ENCODE data around the gene MMRN2. TPM values are rescaled to one million over a fixed set of nuclear protein-coding genes. Genes with fewer than 3 reads are reported as not detected.

Gene MMRN2
- total RNA-seq, 1 experiment from 2014 or later, result 0.64 TPM

DNA sequence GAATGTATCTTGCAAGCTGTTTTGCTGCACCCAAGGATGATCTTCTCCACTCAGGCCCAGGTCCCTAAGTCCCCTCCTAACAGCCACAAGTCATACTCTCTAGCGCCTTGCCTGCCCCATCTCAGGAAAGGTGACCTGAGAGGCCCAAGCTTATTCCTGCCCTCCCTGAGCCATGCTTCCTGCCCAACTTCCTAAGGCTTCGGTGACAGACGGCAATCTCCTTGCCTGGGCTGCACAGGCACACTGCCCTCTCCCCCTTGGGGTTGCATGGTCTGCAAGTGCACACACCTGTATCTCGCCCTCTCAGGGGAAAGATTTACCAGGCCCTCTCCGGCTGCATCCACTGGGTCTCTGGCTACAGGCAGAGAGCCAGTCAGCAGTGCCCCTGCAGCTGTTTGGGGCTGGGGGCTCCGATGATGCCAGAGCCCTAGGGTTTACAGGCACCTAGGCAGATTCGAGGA lies 10.1 kb upstream of the MMRN2 start:
- H3K27me3 Mint-ChIP-seq (ENCODE audit: insufficient read depth, unreplicated experiment), result no peaks in the 10 kb centered on the region
- ChIA-PET CTCF (no interaction called here), POLR2A (no interaction called here)
- H3K4me1 Mint-ChIP-seq (ENCODE audit: low read depth, unreplicated experiment), result peaks cover 25% of the 10 kb centered on the region
- BruUV-seq (replicated peaks), result no TSS peak
- H3K4me3 Mint-ChIP-seq (ENCODE audit: unreplicated experiment), result no peak overlapping the region
- Histone ChIP-seq H3K9me3 (no peaks in the 10 kb centered on the region), H3K4me3 (ENCODE audit: low read depth, low read length) (no peak overlapping the region), H3K36me3 (ENCODE audit: control insufficient read depth, insufficient read depth, low read length) (no peaks in the 10 kb centered on the region), H3K4me1 (peaks cover 28% of the 10 kb centered on the region), H3K27me3 (replicated peaks; ENCODE audit: control insufficient read depth, insufficient read depth, low read length) (no peaks in the 10 kb centered on the region)
- peaks cover 32% of the 10 kb centered on the region for H3K36me3 Mint-ChIP-seq (ENCODE audit: insufficient read depth, unreplicated experiment)
- no peaks in the 10 kb centered on the region for H3K9me3 Mint-ChIP-seq (ENCODE audit: unreplicated experiment)
- DNase-seq, result no peak
- intact Hi-C loops (cut with micrococcal nuclease; ENCODE audit: unreplicated experiment), result no loop called here
- H3K27ac Mint-ChIP-seq (ENCODE audit: unreplicated experiment), result peak overlapping the region; percentile 55
- no peak for TF ChIP-seq CTCF (IDR thresholded peaks at IDR 0.05; ENCODE audit: insufficient read depth in 1 of 2, low read depth in 1 of 2, low read length in 1 of 2, severe bottlenecking in 1 of 2, unreplicated experiment in 1 of 2)

GRCh38 chr10:86965986-86966654 lies 8.7 kb upstream of the MMRN2 start:
- peaks cover 23% of the 10 kb centered on the region for H3K4me1 ChIP-seq
- no peaks in the 10 kb centered on the region for H3K27me3 Mint-ChIP-seq (ENCODE audit: insufficient read depth, unreplicated experiment)
- no peaks in the 10 kb centered on the region for H3K9me3 Mint-ChIP-seq (ENCODE audit: unreplicated experiment)
- no peaks in the 10 kb centered on the region for H3K36me3 ChIP-seq (ENCODE audit: control insufficient read depth, insufficient read depth, low read length)
- H3K27me3 ChIP-seq (replicated peaks; ENCODE audit: control insufficient read depth, insufficient read depth, low read length), result no peaks in the 10 kb centered on the region
- peaks cover 20% of the 10 kb centered on the region for H3K36me3 Mint-ChIP-seq (ENCODE audit: insufficient read depth, unreplicated experiment)
- no peak for DNase-seq
- no peak overlapping the region for H3K4me3 ChIP-seq (ENCODE audit: low read depth, low read length)
- TF ChIP-seq CTCF (IDR thresholded peaks at IDR 0.05; ENCODE audit: insufficient read depth in 1 of 2, low read depth in 1 of 2, low read length in 1 of 2, severe bottlenecking in 1 of 2, unreplicated experiment in 1 of 2), result no peak
- no TSS peak for BruUV-seq (replicated peaks)
- POLR2A ChIA-PET, result interaction anchor here (0.5 kb wide), 2 partner anchors 41 to 277 kb away, joined by 3 to 4 read pairs; no protein-coding TSS in a partner anchor
- CTCF ChIA-PET, result interaction anchor here (0.7 to 2.2 kb wide), 9 partner anchors 9 to 210 kb away, joined by 3 to 21 read pairs (median 5); no protein-coding TSS in a partner anchor
- intact Hi-C loops (cut with micrococcal nuclease; ENCODE audit: unreplicated experiment), result loop anchor here (1.0 kb wide), 2 partner anchors 27 to 278 kb away; no protein-coding TSS in a partner anchor
- H3K27ac Mint-ChIP-seq (ENCODE audit: unreplicated experiment), result peak overlapping the region; percentile 55
- no peaks in the 10 kb centered on the region for H3K9me3 ChIP-seq
- no peak overlapping the region for H3K4me3 Mint-ChIP-seq (ENCODE audit: unreplicated experiment)
- peaks cover 15% of the 10 kb centered on the region for H3K4me1 Mint-ChIP-seq (ENCODE audit: low read depth, unreplicated experiment)

DNA sequence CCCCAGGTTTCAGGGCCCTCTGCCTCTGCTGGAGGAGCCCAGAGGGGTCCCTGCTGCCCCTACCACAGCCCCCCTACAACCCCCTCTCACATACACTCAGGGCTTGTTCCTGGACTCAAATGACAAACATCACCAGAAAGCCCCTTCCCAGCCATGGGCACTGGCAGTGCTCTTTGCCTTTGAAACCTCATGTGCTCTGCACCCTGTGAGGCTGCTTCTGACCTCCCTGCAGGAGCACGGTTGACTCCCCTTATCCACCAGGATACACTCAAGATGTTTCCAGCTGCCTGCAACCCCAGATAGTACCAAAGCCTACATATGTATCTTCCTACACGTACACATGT lies 7.4 kb upstream of the MMRN2 start:
- H3K27me3 Mint-ChIP-seq (ENCODE audit: insufficient read depth, unreplicated experiment), result no peaks in the 10 kb centered on the region
- no peaks in the 10 kb centered on the region for H3K27me3 ChIP-seq (replicated peaks; ENCODE audit: control insufficient read depth, insufficient read depth, low read length)
- H3K4me3 ChIP-seq (ENCODE audit: low read depth, low read length), result no peak overlapping the region
- POLR2A ChIA-PET, result interaction anchor here (0.6 kb wide), 1 partner anchor 9 kb away, joined by 3 read pairs; no protein-coding TSS in a partner anchor
- peaks cover 20% of the 10 kb centered on the region for H3K4me1 ChIP-seq
- H3K36me3 Mint-ChIP-seq (ENCODE audit: insufficient read depth, unreplicated experiment), result peaks cover 8% of the 10 kb centered on the region
- H3K27ac Mint-ChIP-seq (ENCODE audit: unreplicated experiment), result no peak overlapping the region
- no peaks in the 10 kb centered on the region for H3K9me3 ChIP-seq
- no peak for DNase-seq
- BruUV-seq (replicated peaks), result no TSS peak
- CTCF ChIA-PET, result interaction anchor here (2.2 kb wide), 1 partner anchor 26 kb away, joined by 21 read pairs; no protein-coding TSS in a partner anchor
- no peak overlapping the region for H3K4me3 Mint-ChIP-seq (ENCODE audit: unreplicated experiment)
- TF ChIP-seq CTCF (IDR thresholded peaks at IDR 0.05; ENCODE audit: insufficient read depth in 1 of 2, low read depth in 1 of 2, low read length in 1 of 2, severe bottlenecking in 1 of 2, unreplicated experiment in 1 of 2), result no peak
- H3K36me3 ChIP-seq (ENCODE audit: control insufficient read depth, insufficient read depth, low read length), result no peaks in the 10 kb centered on the region
- intact Hi-C loops (cut with micrococcal nuclease; ENCODE audit: unreplicated experiment), result no loop called here
- H3K4me1 Mint-ChIP-seq (ENCODE audit: low read depth, unreplicated experiment), result peaks cover 15% of the 10 kb centered on the region
- H3K9me3 Mint-ChIP-seq (ENCODE audit: unreplicated experiment), result no peaks in the 10 kb centered on the region
